Smooth muscle cell (in vitro differentiated cells): ENCODE data around the gene MARCHF4. TPM values are rescaled to one million over a fixed set of nuclear protein-coding genes. Genes with fewer than 3 reads are reported as not detected.

Experiments used
- DNase-seq: peaks from one replicate; lab custom pipeline; 2025; ENCODE audit not compliant: unreplicated experiment; lab: John Stamatoyannopoulos, UW
- H2AFZ ChIP-seq: fragments of 200-600 bp; sonication (generic); 2 replicates; pipeline ENCODE4 v1.6.0; 2016; ENCODE audit warnings: antibody characterized with exemption, low read depth, mild to moderate bottlenecking
- H3F3A ChIP-seq: fragments of 200-600 bp; sonication (generic); 2 replicates; pipeline ENCODE4 v1.6.0; 2017; ENCODE audit warnings: antibody characterized with exemption, low read depth
- H3K27ac ChIP-seq: fragments of 200-600 bp; sonication (generic); 2 replicates; pipeline ENCODE4 v1.5.1; 2016; ENCODE audit warnings: low read depth, mild to moderate bottlenecking
- H3K27me3 ChIP-seq: fragments of 200-600 bp; sonication (generic); 2 replicates; pipeline ENCODE4 v1.6.1; 2016; ENCODE audit warnings: low read depth, mild to moderate bottlenecking
- H3K36me3 ChIP-seq: fragments of 200-600 bp; sonication (generic); 2 replicates; pipeline ENCODE4 v1.5.1; 2016; ENCODE audit warnings: low read depth
- H3K4me1 ChIP-seq: fragments of 200-600 bp; sonication (generic); 2 replicates; pipeline ENCODE4 v1.5.1; 2016; ENCODE audit warnings: low read depth
- H3K4me2 ChIP-seq: fragments of 200-600 bp; sonication (generic); 2 replicates; pipeline ENCODE4 v1.6.0; 2016; ENCODE audit warnings: mild to moderate bottlenecking
- H3K4me3 ChIP-seq: fragments of 200-600 bp; sonication (generic); 2 replicates; pipeline ENCODE4 v1.5.1; 2016; ENCODE audit warnings: mild to moderate bottlenecking
- H3K79me2 ChIP-seq: fragments of 200-600 bp; sonication (generic); 2 replicates; pipeline ENCODE4 v1.6.0; 2016; ENCODE audit warnings: low read depth, mild to moderate bottlenecking
- H3K9ac ChIP-seq: fragments of 200-600 bp; sonication (generic); 2 replicates; pipeline ENCODE4 v1.6.0; 2016; ENCODE audit warnings: low read depth
- H3K9me3 ChIP-seq: fragments of 200-600 bp; sonication (generic); replicated peaks from 2 replicates; pipeline ENCODE4 v1.5.1; 2016; ENCODE audit warnings: low read depth
- H4K20me1 ChIP-seq: fragments of 200-600 bp; sonication (generic); 2 replicates; pipeline ENCODE4 v1.6.0; 2016; ENCODE audit warnings: low read depth
- WGBS: methylation state at CpG from one replicate; pipeline ENCODE4 v1.1.7; 2016; ENCODE audit warnings: low lambda C conversion rate; 5-methylcytosine and 5-hydroxymethylcytosine counted together
- polyA plus RNA-seq: library from polyadenylated mRNA; unstranded; fragments of >200 nt; fragmentation: Nextera tagmentation; extraction: Ambion mirVana; gene quantifications from 2 replicates; pipeline ENCODE4 v1.2.1, GENCODE V29; 2016
- total RNA-seq: library from RNA; depleted of rRNA; stranded (reverse); fragments of >200 nt; gene quantifications from 2 replicates; pipeline ENCODE4 v1.2.3, GENCODE V29; 2014
- TF ChIP-seq, protein P1 (sequence below): fragments of 200-600 bp; sonication (generic); IDR thresholded peaks from 2 replicates; pipeline ENCODE4 v1.5.1; 2017; ENCODE audit warnings: borderline replicate concordance, mild to moderate bottlenecking, antibody characterized with exemption; ENCODE audit not compliant: insufficient read depth, poor library complexity, severe bottlenecking

MARCHF4 gene
- total and polyA plus RNA-seq, 2 experiments from 2014 or later, result 0.90 to 1.8 TPM

- H4K20me1 ChIP-seq, result no peaks in the 10 kb centered on the region
- TF ChIP-seq, protein P1, sequence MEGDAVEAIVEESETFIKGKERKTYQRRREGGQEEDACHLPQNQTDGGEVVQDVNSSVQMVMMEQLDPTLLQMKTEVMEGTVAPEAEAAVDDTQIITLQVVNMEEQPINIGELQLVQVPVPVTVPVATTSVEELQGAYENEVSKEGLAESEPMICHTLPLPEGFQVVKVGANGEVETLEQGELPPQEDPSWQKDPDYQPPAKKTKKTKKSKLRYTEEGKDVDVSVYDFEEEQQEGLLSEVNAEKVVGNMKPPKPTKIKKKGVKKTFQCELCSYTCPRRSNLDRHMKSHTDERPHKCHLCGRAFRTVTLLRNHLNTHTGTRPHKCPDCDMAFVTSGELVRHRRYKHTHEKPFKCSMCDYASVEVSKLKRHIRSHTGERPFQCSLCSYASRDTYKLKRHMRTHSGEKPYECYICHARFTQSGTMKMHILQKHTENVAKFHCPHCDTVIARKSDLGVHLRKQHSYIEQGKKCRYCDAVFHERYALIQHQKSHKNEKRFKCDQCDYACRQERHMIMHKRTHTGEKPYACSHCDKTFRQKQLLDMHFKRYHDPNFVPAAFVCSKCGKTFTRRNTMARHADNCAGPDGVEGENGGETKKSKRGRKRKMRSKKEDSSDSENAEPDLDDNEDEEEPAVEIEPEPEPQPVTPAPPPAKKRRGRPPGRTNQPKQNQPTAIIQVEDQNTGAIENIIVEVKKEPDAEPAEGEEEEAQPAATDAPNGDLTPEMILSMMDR, result no peak
- H3K4me1 ChIP-seq, result peaks cover 36% of the 10 kb centered on the region
- no peak overlapping the region for H2AFZ ChIP-seq
- 67% methylated on average over 3 of the region's 3 CpGs for WGBS
- H3K9me3 ChIP-seq, result no peaks in the 10 kb centered on the region
- no peaks in the 10 kb centered on the region for H3K27me3 ChIP-seq
- no peaks in the 10 kb centered on the region for H3F3A ChIP-seq
- H3K36me3 ChIP-seq, result no peaks in the 10 kb centered on the region
- DNase-seq, result no peak
- H3K4me2 ChIP-seq, result no peak overlapping the region
- no peak overlapping the region for H3K9ac ChIP-seq
- H3K4me3 ChIP-seq, result no peak overlapping the region
- H3K27ac ChIP-seq, result no peak overlapping the region
- H3K79me2 ChIP-seq, result no peaks in the 10 kb centered on the region
Observed at GRCh38 chr2:216341121-216341520, 31.2 kb downstream of the MARCHF4 start.

DNA sequence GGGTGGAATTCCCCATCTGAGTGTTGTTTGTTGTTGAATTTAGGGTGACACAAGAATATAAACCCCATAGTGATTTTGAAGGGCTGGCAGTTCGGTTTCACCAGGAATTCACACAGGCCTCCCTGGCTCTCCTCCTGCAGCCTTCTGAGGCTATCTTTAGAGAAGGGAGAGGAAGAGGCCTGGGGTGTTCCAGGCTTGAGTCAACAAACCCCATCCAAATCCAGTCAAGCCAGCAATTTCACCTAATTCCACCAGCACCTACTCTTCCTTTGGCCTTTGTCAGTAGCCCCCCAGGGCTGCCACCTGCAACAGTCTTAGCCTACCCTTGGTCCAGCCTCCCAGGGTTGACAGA lies 32.0 kb downstream of the MARCHF4 start:
- Histone ChIP-seq H3K4me2 (no peak overlapping the region), H3K4me1 (peaks cover 31% of the 10 kb centered on the region), H3K27me3 (no peaks in the 10 kb centered on the region), H4K20me1 (no peaks in the 10 kb centered on the region), H3K9ac (no peak overlapping the region), H3K9me3 (no peaks in the 10 kb centered on the region), H3K4me3 (no peak overlapping the region), H3F3A (no peaks in the 10 kb centered on the region), H3K79me2 (no peaks in the 10 kb centered on the region), H3K36me3 (no peaks in the 10 kb centered on the region), H2AFZ (peak overlapping the region; percentile 46), H3K27ac (peak overlapping the region; percentile 20)
- TF ChIP-seq, protein P1, result no peak
- 15% methylated on average over 1 of the region's 1 CpG for WGBS
- no peak for DNase-seq

DNA sequence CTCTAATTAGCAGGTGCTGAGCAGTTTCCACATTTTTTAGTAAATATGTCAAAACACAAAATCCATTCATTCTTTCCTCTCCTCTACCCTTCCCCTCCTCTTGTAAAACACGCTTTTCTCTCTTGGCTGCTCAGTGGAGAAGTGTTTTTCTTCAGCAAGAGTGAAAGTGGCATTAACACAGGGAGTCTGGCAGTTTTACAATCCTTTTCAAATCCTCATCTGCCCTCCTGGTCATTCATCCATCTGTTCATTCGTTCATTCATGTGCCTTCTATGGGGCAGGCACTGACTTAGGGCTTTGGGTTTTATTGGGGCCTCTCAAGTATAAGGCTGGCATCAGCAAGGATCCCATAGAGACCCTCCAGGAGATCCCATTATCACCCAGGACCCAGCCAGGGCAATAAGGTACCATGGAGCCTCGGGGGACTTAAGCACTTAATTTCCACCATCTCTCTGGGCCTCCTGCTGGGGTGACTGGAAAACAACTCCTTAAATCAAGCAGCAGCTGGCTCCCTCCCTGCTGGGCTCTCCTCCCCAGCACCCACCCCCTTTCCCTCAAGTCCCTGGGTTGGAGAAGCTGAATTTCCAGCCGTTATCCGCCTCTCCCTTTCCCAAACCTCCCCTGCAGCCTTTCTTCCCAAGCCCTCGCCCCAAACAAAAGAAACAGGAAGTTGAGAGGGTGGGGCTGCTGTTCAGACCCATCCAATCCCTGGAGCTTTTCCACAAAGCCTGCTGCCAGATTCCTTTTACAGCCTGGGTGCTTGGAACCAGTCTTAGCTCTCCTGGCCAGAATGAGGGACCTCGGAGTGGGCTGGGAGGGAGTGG lies 32.6 kb downstream of the MARCHF4 start:
- Histone ChIP-seq H3K9ac (no peak overlapping the region), H3K36me3 (no peaks in the 10 kb centered on the region), H3F3A (no peaks in the 10 kb centered on the region), H3K4me3 (no peak overlapping the region), H3K79me2 (no peaks in the 10 kb centered on the region), H3K4me1 (peaks cover 26% of the 10 kb centered on the region), H3K27ac (peak overlapping the region; percentile 20), H3K9me3 (no peaks in the 10 kb centered on the region), H3K4me2 (no peak overlapping the region), H3K27me3 (no peaks in the 10 kb centered on the region), H4K20me1 (no peaks in the 10 kb centered on the region), H2AFZ (peak overlapping the region; percentile 46)
- DNase-seq, result no peak
- TF ChIP-seq, protein P1, result no peak
- WGBS, result 18% methylated on average over 7 of the region's 7 CpGs

- 83% methylated on average over 1 of the region's 1 CpG for WGBS
- no peak overlapping the region for H3K9ac ChIP-seq
- H3K4me1 ChIP-seq, result peaks cover 11% of the 10 kb centered on the region
- H3K36me3 ChIP-seq, result no peaks in the 10 kb centered on the region
- TF ChIP-seq, protein P1, result no peak
- no peak overlapping the region for H2AFZ ChIP-seq
- H3K4me3 ChIP-seq, result no peak overlapping the region
- H3K9me3 ChIP-seq, result no peaks in the 10 kb centered on the region
- no peaks in the 10 kb centered on the region for H3F3A ChIP-seq
- H3K4me2 ChIP-seq, result no peak overlapping the region
- H4K20me1 ChIP-seq, result no peaks in the 10 kb centered on the region
- no peak for DNase-seq
- H3K27me3 ChIP-seq, result no peaks in the 10 kb centered on the region
- H3K27ac ChIP-seq, result no peak overlapping the region
- no peaks in the 10 kb centered on the region for H3K79me2 ChIP-seq
Observed at GRCh38 chr2:216335252-216335651, 37.0 kb downstream of the MARCHF4 start.
